GM08714 (cell line): Measurements from ENCODE around the gene TBX1.
"Not testable (repeated sequence)": the region's sequence is repeated elsewhere in the genome, so short reads cannot be mapped to it uniquely, and the experiment has no call there.

ENCODE experiments used
- H3K4me3 ChIP-seq: fragments of 200-500 bp; sonication (Bioruptor generic); 2 replicates; pipeline ENCODE4 v1.5.1; 2014; ENCODE audit warnings: mild to moderate bottlenecking, low read length, inconsistent platforms
- ZNF274 ChIP-seq: IDR thresholded peaks from 2 replicates; pipeline ENCODE4 v1.6.1; 2012; ENCODE audit warnings: mild to moderate bottlenecking, low read depth, low read length

Gene TBX1

DNA sequence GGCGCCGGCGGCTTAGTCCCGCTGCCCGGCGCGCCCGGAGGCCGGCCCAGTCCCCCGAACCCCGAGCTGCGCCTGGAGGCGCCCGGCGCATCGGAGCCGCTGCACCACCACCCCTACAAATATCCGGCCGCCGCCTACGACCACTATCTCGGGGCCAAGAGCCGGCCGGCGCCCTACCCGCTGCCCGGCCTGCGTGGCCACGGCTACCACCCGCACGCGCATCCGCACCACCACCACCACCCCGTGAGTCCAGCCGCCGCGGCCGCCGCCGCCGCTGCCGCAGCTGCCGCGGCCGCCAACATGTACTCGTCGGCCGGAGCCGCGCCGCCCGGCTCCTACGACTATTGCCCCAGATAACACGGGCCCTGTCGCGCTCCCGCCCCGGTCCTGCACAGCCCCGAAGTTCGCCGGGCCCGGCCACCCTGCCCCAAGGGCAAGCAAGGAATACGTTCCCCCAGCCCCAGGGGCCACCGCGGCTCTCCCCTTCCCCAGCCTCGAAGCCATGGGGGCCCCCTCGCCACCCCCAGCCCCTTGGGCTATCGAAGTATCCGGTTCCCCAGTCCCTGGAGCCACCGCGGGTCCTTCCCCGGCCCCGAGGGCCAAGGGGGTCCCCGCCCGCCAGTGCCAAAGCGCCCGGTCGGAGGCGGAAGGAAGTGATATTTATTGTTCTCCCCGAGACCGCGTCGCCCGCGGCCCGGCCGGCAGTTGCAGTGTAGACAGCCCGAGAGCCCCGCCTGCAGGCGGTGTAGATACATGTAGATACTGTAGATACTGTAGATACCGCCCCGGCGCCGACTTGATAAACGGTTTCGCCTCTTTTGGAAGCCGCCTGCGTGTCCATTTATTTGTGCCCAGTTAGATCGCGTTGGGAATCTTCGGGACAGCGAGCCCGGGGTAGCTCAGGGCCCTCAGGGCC, 6.2 kb downstream of the TBX1 start:
- no peak for TF ChIP-seq ZNF274
- no peak overlapping the region for H3K4me3 ChIP-seq

DNA sequence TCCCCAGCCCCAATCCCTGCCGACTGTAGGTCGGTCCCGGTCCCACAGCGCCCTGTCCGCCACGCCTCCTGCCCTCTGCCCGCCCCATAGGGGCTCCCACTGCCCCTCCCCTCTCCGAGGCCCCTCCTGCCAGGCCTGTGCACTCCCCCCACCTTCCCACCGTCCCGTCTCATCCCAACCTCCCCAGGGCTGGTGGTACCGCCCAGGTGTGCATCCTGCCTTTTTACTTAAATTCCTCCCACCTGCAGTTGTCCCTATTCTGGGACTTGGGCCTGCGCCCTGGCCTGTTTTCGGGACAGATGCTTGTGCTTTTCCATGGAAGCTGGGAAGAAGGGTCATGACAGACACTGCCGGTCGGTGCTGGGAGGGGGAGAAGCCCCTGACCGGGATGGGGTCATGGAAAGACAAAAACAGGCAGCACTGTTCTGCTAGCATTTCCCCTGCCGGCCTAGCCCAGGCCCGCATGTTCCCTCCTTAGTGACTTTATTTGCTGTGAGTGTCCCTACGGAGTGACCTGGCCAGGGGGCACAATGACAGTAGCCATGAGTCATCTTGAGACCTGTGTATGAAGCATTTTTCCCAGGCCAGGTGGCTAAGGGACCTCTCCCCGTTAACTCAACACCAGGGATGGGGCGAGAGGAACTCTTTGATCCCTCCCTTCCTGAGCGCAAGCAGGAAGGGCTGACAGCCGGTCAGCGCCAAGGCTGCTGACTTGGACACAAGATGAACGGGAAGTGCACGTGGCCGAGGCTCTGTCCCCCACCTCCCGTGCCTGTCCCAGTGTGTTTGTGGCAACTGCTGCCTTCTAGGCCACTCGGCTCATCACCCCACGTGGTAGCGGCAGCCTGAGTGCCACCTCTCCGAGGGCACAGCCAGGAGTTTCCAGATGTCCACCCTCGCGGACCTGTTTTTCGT, 7.1 kb downstream of the TBX1 start:
- no peak for TF ChIP-seq ZNF274
- no peak overlapping the region for H3K4me3 ChIP-seq

DNA sequence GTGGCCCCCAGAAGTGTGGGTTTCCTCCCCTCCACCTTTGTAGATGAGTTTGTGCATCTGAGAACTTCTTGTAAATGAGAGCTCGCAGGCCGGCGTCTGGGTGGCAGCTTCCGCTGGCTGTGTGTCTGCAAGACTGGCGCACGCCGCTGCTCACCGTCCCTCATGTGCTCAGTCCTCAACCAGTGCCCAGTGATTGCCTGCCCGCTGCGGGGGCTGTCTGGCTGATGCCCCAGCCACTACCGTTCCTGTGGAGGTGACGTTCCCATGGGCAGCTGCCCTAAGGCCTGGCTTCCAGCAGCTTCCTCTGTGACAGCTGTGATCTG, 8.8 kb downstream of the TBX1 start:
- H3K4me3 ChIP-seq = no peak overlapping the region
- no peak for TF ChIP-seq ZNF274

DNA sequence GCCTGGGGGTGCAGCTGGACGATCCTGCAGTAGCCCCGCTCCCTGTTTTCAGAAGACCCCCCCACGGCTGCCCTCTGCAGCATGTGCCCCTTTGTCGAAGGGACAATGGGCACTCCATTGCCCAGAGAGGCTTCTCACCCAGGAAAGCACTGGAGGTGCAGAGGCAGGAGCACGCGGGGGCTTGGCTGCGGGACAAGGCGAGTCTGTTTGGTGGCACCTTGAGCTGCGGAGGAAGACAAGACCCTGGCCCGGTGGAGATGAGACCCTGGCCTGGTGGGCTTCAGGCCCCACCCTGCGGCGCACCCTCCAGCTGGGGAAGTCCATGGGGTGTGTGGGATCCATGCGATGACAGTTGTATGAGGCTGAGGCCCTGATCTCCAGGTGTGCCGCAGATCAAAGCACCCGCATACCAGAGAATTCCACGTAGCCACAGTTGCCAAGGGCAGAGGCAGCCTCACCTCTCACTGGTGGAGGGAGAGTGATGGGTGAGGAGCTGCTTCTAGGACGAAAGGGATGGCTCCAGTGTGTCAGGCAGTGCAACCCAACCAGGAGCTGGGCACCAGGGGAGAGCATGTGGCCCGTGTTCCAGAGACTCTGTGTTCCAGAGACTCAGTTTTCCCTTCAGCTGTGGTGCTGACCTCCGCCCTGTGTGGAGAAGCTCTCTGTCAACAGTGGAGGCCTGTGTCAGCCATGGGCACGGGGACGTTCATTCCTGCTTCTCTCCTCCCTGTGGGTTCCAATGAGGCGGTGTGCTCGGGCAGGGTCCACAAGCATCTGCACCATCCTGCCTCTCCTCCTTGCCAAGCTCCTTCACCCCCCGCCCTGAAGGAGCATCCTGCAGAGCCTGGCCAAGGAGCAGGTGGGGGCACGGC, 10.0 kb downstream of the TBX1 start:
- no peak overlapping the region for H3K4me3 ChIP-seq
- TF ChIP-seq ZNF274 = no peak

DNA sequence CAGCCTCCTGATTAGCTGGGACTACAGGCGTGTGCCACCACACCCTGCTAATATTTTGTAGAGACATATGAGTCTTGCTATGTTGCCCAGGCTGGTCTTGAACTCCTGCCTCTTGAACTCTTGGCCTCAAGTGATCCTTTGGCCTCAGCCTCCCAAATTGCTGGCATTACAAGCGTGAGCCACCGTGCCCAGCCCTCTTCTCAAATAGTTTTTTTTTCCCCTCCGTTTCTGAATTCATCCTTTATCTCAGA, 11.8 kb downstream of the TBX1 start:
- no peak for TF ChIP-seq ZNF274
- no peak overlapping the region for H3K4me3 ChIP-seq

DNA sequence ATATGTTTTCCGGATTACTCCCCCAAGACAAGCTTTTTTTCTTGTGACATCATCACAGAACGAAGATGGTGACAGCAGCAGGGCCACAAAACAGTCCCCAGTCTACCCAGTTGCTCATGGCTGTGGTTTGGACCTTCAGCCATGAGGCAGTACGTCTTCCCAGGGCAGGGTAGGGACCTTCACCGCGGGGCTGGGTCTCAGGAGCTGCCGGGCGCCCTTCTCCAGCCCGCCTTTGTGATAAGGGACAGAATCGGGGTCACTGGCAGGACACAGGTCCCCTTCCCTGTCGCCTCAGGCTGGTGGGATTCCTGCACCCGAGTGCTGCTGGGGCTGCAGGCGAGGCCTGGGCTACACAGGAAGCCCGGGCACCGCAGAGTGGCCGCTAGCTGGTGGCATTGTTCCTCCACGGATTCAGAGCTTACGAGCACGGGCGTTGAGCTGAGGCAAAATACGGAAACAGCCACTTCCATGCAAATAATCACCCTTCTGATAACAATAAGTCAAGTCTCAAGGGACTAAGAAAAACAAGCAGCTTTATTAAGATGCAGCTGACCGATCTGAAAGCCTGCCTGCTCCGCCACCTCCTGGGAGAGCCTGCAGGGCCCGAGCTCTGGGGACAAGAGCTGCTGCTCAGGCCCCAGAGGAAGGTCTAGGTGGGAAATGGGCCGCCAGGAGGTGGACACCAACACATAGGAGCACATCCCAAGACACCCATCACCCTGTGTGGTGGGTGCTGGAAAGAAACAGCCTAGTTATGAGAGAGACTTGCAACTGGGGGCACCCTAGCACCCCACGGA, 12.3 kb downstream of the TBX1 start:
- no peak overlapping the region for H3K4me3 ChIP-seq

DNA sequence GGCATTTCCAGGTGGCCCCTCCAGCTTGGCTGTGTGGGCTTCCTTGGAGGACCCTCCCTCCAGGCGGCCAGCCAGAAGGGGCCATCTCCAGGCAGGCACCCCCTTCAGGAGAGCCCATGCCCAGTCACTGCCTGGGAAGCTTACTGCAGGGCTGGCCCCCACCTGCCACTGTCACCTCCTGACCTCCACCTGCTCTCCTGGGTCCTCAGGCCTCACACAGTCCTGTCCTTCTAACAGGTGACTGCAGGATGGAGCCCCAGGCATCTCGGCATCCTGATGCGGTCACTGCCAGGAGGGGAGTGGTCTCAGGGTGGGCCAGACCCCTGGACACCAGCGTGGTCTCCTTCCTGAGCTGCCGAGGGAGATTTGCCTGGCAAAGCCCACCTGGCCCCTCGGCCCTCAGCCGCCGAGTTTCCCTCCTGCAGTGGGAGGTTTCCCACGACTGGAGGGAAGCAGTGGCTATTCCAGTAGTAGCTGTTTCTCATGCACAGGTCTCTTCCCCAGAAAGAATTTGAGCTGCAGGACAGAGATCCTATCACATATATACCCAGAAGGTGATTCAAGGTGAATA, 13.0 kb downstream of the TBX1 start:
- H3K4me3 ChIP-seq = no peak overlapping the region
- no peak for TF ChIP-seq ZNF274

More for the DNA sequence above, 12.3 kb downstream of the TBX1 start:
- no peak for TF ChIP-seq ZNF274

DNA sequence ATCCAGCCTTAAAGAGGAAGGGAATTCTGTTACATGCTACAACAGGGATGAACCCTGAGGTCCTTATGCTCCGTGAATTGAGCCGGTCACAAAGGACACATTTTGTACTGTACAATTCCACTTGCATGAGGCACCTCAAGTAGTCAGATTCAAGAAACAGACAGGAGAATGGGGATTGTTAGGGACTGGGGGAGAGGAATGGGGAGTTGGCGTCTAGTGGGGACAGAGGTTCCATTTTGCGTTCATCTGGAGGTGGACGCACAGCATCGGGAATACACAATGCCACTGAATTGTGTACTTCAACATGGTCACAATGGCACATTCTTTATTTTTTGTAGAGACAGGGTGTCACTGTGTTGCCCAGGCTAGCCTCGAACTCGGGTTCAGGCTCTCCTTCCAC, 14.1 kb downstream of the TBX1 start:
- H3K4me3 ChIP-seq = no peak overlapping the region
- no peak for TF ChIP-seq ZNF274

DNA sequence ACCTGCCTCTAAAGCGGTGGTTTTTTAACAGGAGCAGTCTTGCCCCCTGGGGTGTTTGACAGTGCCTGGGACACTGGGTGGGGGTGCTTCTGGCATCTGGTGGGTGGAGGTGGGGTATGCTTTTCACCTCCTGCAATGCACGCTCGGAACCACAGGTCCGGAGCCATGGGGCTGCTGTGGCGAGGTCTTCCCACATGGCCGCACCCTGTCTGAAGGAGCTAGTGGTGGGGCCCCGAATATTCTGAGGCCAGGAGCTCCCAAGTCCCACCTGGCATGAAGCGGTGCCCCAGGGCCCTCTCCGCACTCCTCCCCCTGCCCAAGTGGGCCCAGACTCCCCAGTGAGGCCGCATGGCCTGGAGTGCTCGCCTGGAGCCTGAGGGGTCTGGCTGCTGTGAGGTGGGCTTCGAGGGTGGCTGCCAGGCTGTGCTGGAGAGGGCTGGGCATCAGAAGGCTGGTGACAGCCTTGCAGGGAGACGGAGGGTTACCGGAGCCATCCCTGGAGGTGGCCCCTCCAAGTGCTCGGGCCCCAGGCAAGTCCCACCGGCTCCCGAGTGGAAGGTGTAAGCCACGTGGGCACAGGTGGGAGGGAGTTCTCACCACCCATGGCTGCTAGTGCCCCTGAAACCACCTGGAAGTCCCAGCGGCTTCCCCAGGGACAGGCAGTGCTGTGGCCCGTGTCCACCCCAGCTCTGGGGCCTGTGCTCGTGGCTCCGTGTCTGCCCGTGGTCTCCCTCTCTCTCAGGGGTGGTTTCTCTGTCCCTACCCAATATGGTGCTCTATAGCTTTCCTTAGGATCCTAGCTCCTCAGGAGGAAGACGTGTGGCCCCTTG, 15.1 kb downstream of the TBX1 start:
- H3K4me3 ChIP-seq = no peak overlapping the region
- no peak for TF ChIP-seq ZNF274

DNA sequence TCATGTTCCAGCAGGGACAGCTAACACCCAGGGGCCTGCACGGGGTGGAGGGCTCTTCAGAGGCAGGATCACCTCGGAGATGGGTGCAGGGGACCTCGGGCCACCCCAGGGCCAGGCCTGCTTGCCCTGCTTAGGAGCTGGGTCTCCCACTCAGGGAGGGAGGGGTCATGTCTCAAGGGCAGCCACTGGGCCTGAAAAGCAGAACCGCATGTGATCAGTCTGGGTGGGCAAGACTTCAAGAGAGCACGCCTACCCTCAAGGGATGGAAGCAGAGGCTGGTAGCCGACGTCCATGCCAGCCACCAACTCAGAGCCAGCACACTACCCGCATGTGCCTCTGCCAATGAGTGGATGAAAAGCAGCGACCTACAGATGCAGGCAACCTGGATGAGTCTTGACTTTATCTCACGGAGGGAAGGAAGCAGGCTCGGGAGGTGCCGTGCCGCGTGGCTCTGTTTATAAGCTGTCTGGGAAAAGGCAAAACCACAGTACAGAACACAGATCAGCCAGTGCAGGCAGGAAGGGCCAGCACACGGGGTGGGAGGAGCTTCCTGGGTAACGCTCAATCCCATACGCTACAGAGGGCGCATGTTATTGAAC, 16.0 kb downstream of the TBX1 start:
- TF ChIP-seq ZNF274 = no peak
- no peak overlapping the region for H3K4me3 ChIP-seq

DNA sequence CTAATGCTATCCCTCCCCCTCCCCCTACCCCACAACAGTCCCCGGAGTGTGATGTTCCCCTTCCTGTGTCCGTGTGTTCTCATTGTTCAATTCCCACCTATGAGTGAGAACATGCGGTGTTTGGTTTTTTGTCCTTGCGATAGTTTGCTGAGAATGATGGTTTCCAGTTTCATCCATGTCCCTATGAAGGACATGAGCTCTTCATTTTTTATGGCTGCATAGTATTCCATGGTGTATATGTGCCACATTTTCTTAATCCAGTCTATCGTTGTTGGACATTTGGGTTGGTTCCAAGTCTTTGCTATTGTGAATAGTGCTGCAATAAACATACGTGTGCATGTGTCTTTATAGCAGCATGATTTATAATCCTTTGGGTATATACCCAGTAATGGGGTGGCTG, 16.6 kb downstream of the TBX1 start:
- not testable (repeated sequence) for H3K4me3 ChIP-seq

DNA sequence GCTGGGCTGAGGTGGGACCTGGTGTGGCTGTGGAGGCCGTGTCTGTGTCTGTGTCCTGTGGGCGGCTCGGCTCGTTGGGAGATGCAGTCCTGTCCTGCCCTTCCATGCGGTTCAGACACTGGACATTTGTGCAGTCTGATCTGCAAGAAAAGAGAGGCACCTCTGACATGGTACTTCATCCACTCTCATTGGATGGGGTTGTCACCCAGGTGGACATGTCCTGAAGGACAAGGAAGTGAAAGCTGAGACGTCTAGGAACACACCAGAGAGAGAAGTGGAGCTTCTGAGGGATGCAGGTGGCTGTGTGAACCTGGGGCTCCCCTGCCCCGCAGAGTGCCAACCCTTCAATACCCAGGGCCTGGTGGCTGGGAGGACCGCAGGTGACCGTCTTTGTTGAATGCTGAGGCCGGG, 18.4 kb downstream of the TBX1 start:
- TF ChIP-seq ZNF274 = no peak
- H3K4me3 ChIP-seq = no peak overlapping the region
